Activated CD4-positive, alpha-beta T cell treated with anti-CD3 and anti-CD28 coated beads, Interleukin-10, Interleukin-2, amounts not matched to agents 100 ng/mL and 50 ng/mL, durations not matched to agents 16 hours and 8 hours (primary cell): ENCODE results near the gene OBSL1.

Source experiments
- DNase-seq: peaks from one replicate; pipeline ENCODE4 v3.0.0-alpha.2; 2020

The OBSL1 gene

GRCh38 chr2:219511547-219512325 lies 59.6 kb downstream of the OBSL1 start:
- DNase-seq: no peak

DNA sequence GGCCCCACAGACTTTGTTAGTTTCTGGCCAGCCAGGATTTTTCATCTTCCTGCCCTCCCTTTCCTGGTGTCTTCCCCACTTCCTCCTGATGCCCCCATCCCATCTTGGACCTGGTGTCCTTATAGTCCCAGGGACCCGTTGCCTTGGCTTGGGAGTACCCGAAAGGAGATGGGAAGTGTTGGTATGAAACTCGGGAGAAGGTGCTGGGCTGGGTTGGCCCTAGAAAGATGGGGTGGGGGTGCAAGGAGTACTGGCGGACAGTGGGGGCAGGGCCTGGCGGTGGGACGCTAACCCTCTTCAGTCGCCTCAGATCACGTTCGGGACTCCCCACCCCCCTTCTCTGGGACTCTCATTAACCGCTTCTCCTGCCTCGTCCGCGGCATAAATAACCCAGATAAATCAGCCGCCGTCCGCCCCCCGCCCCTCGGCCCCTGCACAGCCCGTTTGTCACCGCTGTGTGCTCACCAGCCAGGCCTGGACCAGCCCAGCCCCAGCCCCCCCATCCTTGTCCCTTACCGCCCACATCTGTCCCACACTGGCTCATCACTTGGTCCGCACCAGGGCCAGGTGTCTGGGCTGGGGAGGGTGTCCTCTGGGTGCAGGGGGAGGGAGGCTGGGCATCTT lies 60.7 kb downstream of the OBSL1 start:
- no peak for DNase-seq

GRCh38 chr2:219509780-219510511 lies 61.4 kb downstream of the OBSL1 start:
- DNase-seq: peak; percentile 51

GRCh38 chr2:219508971-219509779 lies 62.2 kb downstream of the OBSL1 start:
- DNase-seq: no peak

DNA sequence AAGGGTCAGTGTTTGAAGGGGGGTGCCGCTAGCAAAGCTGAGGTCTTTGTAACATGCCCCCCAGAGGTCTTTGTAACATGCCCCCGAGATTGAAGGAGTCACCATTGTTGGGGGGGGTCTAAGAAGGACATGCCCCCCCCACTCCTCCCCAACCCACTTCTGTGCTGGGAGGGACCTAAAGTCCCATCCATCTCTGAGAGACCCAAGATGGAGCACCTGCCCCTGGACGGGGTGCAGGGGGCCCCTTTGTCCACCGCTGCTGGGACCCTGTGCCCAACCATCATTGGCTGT lies 63.0 kb downstream of the OBSL1 start:
- DNase-seq: no peak

- DNase-seq: no peak
These were observed 63.5 kb downstream of the OBSL1 start for GRCh38 chr2:219507581-219508443.

GRCh38 chr2:219506802-219507526 lies 64.4 kb downstream of the OBSL1 start:
- DNase-seq: no peak

- DNase-seq: no peak
These were observed 65.1 kb downstream of the OBSL1 start for GRCh38 chr2:219506153-219506801.

DNA sequence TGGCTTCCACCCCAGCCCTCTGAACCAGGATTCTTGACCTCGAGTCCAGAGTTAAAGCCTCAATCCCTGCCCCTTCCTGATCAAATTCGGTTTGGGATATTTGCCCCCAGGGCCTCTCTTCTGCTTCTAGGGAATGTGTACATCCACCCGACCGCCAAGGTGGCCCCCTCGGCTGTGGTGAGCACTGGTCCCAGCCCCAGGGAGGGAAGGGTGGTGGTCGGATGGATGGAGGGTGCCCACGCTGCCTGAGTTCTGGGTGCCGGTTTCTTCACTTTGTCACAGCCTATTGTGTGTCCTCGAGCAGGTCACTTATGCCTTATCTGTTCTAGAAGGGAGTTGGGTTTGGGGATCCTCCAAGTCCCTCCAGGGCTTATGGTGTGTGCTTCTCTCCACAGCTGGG lies 65.8 kb downstream of the OBSL1 start:
- no peak for DNase-seq

DNA sequence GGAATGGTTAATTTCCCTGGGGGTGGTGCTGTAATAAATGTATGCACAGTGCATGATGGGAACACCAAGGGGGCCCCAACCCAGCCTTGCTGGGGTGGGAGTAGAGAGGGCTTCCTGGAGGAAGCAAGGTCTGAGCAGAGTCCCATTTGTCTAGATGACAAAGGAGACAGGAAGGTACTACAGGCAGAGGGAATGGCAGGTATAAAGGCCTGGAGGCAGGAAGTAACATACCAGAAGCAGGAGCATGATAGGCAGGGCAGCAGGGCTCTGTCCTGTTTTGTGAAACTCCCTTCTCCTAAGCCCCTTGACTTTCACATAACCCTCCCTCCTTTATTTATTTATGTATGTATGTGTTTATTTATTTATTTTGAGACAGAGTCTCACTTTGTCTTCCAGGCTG lies 68.7 kb downstream of the OBSL1 start:
- DNase-seq: no peak

GRCh38 chr2:219501849-219502248 lies 69.5 kb downstream of the OBSL1 start:
- DNase-seq: no peak
